Measurements from ENCODE around the gene TERT. TPM values are rescaled to one million over a fixed set of nuclear protein-coding genes. Genes with fewer than 3 reads are reported as not detected.

The TERT gene
- total and polyA plus RNA-seq, 7 donors = 2.9 TPM; not detected in 6

DNA sequence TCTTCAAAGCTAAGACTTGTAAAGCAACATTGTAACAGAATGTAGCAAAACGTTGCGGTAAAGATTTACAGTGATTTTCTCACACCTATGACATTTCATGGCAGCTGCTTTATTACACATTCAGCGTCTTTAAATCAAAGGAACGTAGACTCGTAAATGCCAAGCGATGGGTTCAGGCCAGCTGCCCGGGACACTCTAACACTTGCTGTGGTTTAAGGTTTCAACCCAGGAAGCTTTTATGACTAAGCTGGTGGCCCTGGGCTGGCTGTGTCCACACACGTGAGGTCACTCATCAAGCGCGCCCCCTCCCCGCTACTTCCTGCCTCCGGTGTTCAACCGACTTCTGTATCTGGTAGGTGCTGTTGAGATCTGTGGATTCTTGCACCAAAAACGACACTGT, 67.2 kb downstream of the TERT start:
- H3K9me3 ChIP-seq = no peaks in the 10 kb centered on the region
- no peak overlapping the region for H3K4me3 ChIP-seq
- no peak for TF ChIP-seq EP300 (IDR thresholded peaks at IDR 0.05)
- TF ChIP-seq, protein P1, sequence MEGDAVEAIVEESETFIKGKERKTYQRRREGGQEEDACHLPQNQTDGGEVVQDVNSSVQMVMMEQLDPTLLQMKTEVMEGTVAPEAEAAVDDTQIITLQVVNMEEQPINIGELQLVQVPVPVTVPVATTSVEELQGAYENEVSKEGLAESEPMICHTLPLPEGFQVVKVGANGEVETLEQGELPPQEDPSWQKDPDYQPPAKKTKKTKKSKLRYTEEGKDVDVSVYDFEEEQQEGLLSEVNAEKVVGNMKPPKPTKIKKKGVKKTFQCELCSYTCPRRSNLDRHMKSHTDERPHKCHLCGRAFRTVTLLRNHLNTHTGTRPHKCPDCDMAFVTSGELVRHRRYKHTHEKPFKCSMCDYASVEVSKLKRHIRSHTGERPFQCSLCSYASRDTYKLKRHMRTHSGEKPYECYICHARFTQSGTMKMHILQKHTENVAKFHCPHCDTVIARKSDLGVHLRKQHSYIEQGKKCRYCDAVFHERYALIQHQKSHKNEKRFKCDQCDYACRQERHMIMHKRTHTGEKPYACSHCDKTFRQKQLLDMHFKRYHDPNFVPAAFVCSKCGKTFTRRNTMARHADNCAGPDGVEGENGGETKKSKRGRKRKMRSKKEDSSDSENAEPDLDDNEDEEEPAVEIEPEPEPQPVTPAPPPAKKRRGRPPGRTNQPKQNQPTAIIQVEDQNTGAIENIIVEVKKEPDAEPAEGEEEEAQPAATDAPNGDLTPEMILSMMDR (IDR thresholded peaks at IDR 0.05) = no peak
- TF ChIP-seq POLR2AphosphoS5 (IDR thresholded peaks at IDR 0.05) = no peak
- TF ChIP-seq POLR2A (IDR thresholded peaks at IDR 0.05) = no peak
- intact Hi-C loops (cut with DNase I) = no loop called here
- peaks cover 0 to 76% (median 37%) of the 10 kb centered on the region in 3 donors for H3K27me3 ChIP-seq
- no peak for DNase-seq
- no peak overlapping the region for H3K27ac ChIP-seq
- WGBS, 2 donors = 5 to 24% methylated on average over 14 of the region's 14 CpGs
- peaks cover 0 to 11% (median 7%) of the 10 kb centered on the region in 4 donors for H3K4me1 ChIP-seq
- no peaks in the 10 kb centered on the region for H3K36me3 ChIP-seq

DNA sequence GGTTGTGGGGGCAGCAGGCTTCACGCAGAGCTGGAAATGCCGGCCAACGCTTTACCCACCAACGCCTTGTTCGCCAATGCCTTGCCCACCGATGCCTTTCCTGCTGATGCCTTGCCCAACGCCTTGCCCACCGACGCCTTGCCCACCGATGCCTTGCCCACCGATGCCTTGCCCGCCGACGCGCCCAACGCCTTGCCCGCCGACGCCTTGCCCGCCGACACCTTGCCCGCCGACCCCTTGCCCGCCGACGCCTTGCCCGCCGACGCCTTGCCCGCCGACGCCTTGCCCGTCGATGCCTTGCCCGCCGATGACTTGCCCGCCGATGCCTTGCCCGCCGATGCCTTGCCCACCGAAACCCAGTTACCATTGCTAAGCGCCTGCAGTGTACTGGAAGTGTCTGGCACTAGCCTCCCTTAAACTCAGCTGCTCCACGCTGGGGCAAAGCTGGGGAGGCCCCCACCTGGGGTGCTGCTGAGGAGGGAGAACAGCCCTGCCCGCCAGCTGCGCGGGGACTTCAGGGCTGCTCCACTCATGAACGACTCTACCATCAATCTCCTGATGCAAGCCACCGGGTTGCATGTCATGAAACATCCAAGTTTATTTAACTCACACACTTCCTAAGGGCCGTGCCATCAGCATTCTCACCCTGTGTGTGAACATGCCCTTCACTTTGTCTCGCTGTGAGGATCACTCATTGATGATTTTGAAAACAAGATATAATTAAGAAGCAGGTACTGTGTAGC, 67.9 kb downstream of the TERT start:
- DNase-seq = no peak
- Histone ChIP-seq H3K27ac (no peak overlapping the region), H3K4me1 (peaks cover 0 to 11% (median 7%) of the 10 kb centered on the region in 4 donors), H3K4me3 (no peak overlapping the region), H3K27me3 (peaks cover 0 to 71% (median 33%) of the 10 kb centered on the region in 3 donors), H3K36me3 (no peaks in the 10 kb centered on the region), H3K9me3 (no peaks in the 10 kb centered on the region)
- intact Hi-C loops (cut with DNase I) = no loop called here
- TF ChIP-seq EP300 (IDR thresholded peaks at IDR 0.05) (no peak), POLR2A (IDR thresholded peaks at IDR 0.05) (no peak), POLR2AphosphoS5 (IDR thresholded peaks at IDR 0.05) (no peak)
- TF ChIP-seq, protein P1 (IDR thresholded peaks at IDR 0.05) = no peak
- 79 to 83% methylated on average over 50 of the region's 50 CpGs for WGBS, 2 donors

DNA sequence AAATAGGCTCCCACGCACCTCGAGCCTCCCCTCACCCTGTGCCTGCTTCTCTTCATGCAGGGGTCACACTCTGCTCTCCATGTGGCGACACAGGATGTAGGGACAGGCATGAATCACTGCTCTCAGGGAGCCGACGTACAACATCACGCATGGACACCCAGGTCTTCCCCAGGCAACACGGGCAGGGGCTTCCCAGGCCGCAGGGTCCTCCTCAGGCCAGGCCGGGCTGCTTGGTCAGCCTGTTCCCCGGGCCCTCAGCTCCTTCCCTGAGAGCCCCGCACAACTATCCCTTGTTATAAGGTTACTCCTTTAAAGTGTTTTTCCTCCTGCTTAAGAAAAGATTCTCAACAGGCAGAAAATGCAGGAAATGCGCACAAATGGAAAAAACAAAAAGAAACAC, 68.6 kb downstream of the TERT start:
- peaks cover 0 to 11% (median 7%) of the 10 kb centered on the region in 4 donors for H3K4me1 ChIP-seq
- no peak for TF ChIP-seq POLR2AphosphoS5 (IDR thresholded peaks at IDR 0.05)
- TF ChIP-seq POLR2A (IDR thresholded peaks at IDR 0.05) = no peak
- TF ChIP-seq, protein P1 (IDR thresholded peaks at IDR 0.05) = no peak
- no peak for TF ChIP-seq EP300 (IDR thresholded peaks at IDR 0.05)
- peaks cover 0 to 63% (median 26%) of the 10 kb centered on the region in 3 donors for H3K27me3 ChIP-seq

GRCh38 chr5:1225081-1225480, 69.8 kb downstream of the TERT start, which contains the start of gene SLC6A18:
TSS of gene SLC6A18 (plus strand) at chr5:1225381. CDS start at chr5:1225478, 97 bp downstream.
- no peak for DNase-seq
- H3K9me3 ChIP-seq = no peaks in the 10 kb centered on the region
- peaks cover 0 to 52% (median 15%) of the 10 kb centered on the region in 3 donors for H3K27me3 ChIP-seq
- WGBS, 2 donors = 82% methylated on average over 11 of the region's 11 CpGs
- TF ChIP-seq EP300 (IDR thresholded peaks at IDR 0.05) (no peak), POLR2AphosphoS5 (IDR thresholded peaks at IDR 0.05) (no peak), POLR2A (IDR thresholded peaks at IDR 0.05) (no peak)
- TF ChIP-seq, protein P1 (IDR thresholded peaks at IDR 0.05) = no peak
- H3K36me3 ChIP-seq = no peaks in the 10 kb centered on the region
- peaks cover 0 to 11% (median 7%) of the 10 kb centered on the region in 4 donors for H3K4me1 ChIP-seq
- intact Hi-C loops (cut with DNase I) = no loop called here
- H3K4me3 ChIP-seq = no peak within 1 kb of the TSS
- no peak within 1 kb of the TSS for H3K27ac ChIP-seq

More for the DNA sequence above, 68.6 kb downstream of the TERT start:
- WGBS, 2 donors = 84 to 92% methylated on average over 12 of the region's 12 CpGs
- intact Hi-C loops (cut with DNase I) = no loop called here
- H3K36me3 ChIP-seq = no peaks in the 10 kb centered on the region
- no peak for DNase-seq
- H3K4me3 ChIP-seq = no peak overlapping the region
- no peak overlapping the region for H3K27ac ChIP-seq
- H3K9me3 ChIP-seq = no peaks in the 10 kb centered on the region

Data from sigmoid colon (tissue), 7 donors.